Measurements from ENCODE around the gene PMS1. TPM values are rescaled to one million over a fixed set of nuclear protein-coding genes. Genes with fewer than 3 reads are reported as not detected.

PMS1 gene
- polyA plus RNA-seq, 1 donor (not counting 4 experiments of a cell fraction or from before 2014, with no cell fraction given), result 14.8 TPM

GRCh38 chr2:189901664-189902063, 117.4 kb downstream of the PMS1 start:
- Histone ChIP-seq H3K27me3 (ENCODE audit: control insufficient read depth, extremely low read depth, insufficient read depth, low read length) (no peaks in the 10 kb centered on the region), H3K4me1 (ENCODE audit: control insufficient read depth, extremely low read depth, insufficient read depth, low read length) (no peaks in the 10 kb centered on the region), H2AFZ (ENCODE audit: control insufficient read depth, low read length) (no peak overlapping the region), H3K4me2 (ENCODE audit: control insufficient read depth, extremely low read depth, insufficient read depth, low read depth, low read length) (no peak overlapping the region), H3K27ac (ENCODE audit: control insufficient read depth, insufficient read depth, low read length) (no peak overlapping the region), H4K20me1 (ENCODE audit: control insufficient read depth, extremely low read depth, insufficient read depth, low read length) (no peaks in the 10 kb centered on the region), H3K4me3 (ENCODE audit: control insufficient read depth in 2 of 3, extremely low read depth in 1 of 3, insufficient read depth in 2 of 3, low read depth in 1 of 3, low read length in 3 of 3) (no peak overlapping the region), H3K9me3 (ENCODE audit: control insufficient read depth, low read depth, low read length) (no peaks in the 10 kb centered on the region), H3K36me3 (ENCODE audit: control insufficient read depth in 2 of 2, extremely low read depth in 1 of 2, insufficient read depth in 2 of 2, low read length in 2 of 2) (no peaks in the 10 kb centered on the region), H3K9me1 (ENCODE audit: control insufficient read depth, extremely low read depth, insufficient read depth, low read length) (no peaks in the 10 kb centered on the region), H3K9ac (ENCODE audit: control insufficient read depth, extremely low read depth, insufficient read depth, low read length) (no peak overlapping the region), H3K79me2 (ENCODE audit: control insufficient read depth, insufficient read depth, low read length) (no peaks in the 10 kb centered on the region)
- DNase-seq (ENCODE audit: low read depth, low spot score), result no peak
- TF ChIP-seq CTCF (optimal IDR thresholded peaks at IDR 0.05 in 1 of 3, IDR thresholded peaks at IDR 0.05 in 1 of 3, conservative IDR thresholded peaks at IDR 0.05 in 1 of 3; ENCODE audit: extremely low read depth in 1 of 3, insufficient read depth in 2 of 3, low read length in 3 of 3), result no peak
- TF ChIP-seq EZH2 (IDR thresholded peaks at IDR 0.05; ENCODE audit: low read length), result no peak
- no peak for FAIRE-seq
- dilution Hi-C loops (cut with MboI; ENCODE audit: extremely low pct_ligation_motif_present, low sequenced_read_pairs), result no loop called here

GRCh38 chr2:189913821-189914220, 129.6 kb downstream of the PMS1 start:
- DNase-seq (ENCODE audit: low read depth, low spot score) (no peak), FAIRE-seq (no peak)
- Histone ChIP-seq H3K9me3 (ENCODE audit: control insufficient read depth, low read depth, low read length) (no peaks in the 10 kb centered on the region), H3K9me1 (ENCODE audit: control insufficient read depth, extremely low read depth, insufficient read depth, low read length) (no peaks in the 10 kb centered on the region), H3K79me2 (ENCODE audit: control insufficient read depth, insufficient read depth, low read length) (no peaks in the 10 kb centered on the region), H3K27me3 (ENCODE audit: control insufficient read depth, extremely low read depth, insufficient read depth, low read length) (no peaks in the 10 kb centered on the region), H4K20me1 (ENCODE audit: control insufficient read depth, extremely low read depth, insufficient read depth, low read length) (no peaks in the 10 kb centered on the region), H3K36me3 (ENCODE audit: control insufficient read depth in 2 of 2, extremely low read depth in 1 of 2, insufficient read depth in 2 of 2, low read length in 2 of 2) (no peaks in the 10 kb centered on the region), H3K4me3 (ENCODE audit: control insufficient read depth in 2 of 3, extremely low read depth in 1 of 3, insufficient read depth in 2 of 3, low read depth in 1 of 3, low read length in 3 of 3) (no peak overlapping the region), H3K9ac (ENCODE audit: control insufficient read depth, extremely low read depth, insufficient read depth, low read length) (no peak overlapping the region), H3K4me1 (ENCODE audit: control insufficient read depth, extremely low read depth, insufficient read depth, low read length) (no peaks in the 10 kb centered on the region), H3K27ac (ENCODE audit: control insufficient read depth, insufficient read depth, low read length) (no peak overlapping the region), H3K4me2 (ENCODE audit: control insufficient read depth, extremely low read depth, insufficient read depth, low read depth, low read length) (no peak overlapping the region), H2AFZ (ENCODE audit: control insufficient read depth, low read length) (no peak overlapping the region)
- no peak for TF ChIP-seq CTCF (optimal IDR thresholded peaks at IDR 0.05 in 1 of 3, IDR thresholded peaks at IDR 0.05 in 1 of 3, conservative IDR thresholded peaks at IDR 0.05 in 1 of 3; ENCODE audit: extremely low read depth in 1 of 3, insufficient read depth in 2 of 3, low read length in 3 of 3)
- TF ChIP-seq EZH2 (IDR thresholded peaks at IDR 0.05; ENCODE audit: low read length), result no peak
- dilution Hi-C loops (cut with MboI; ENCODE audit: extremely low pct_ligation_motif_present, low sequenced_read_pairs), result no loop called here

All from keratinocyte (primary cell).